COLO668 (cell line): ENCODE results near the gene SLBP.

Source experiments
- DNase-seq: peaks from one replicate; lab custom pipeline; 2025; ENCODE audit not compliant: unreplicated experiment; lab: John Stamatoyannopoulos, UW

Gene SLBP

DNA sequence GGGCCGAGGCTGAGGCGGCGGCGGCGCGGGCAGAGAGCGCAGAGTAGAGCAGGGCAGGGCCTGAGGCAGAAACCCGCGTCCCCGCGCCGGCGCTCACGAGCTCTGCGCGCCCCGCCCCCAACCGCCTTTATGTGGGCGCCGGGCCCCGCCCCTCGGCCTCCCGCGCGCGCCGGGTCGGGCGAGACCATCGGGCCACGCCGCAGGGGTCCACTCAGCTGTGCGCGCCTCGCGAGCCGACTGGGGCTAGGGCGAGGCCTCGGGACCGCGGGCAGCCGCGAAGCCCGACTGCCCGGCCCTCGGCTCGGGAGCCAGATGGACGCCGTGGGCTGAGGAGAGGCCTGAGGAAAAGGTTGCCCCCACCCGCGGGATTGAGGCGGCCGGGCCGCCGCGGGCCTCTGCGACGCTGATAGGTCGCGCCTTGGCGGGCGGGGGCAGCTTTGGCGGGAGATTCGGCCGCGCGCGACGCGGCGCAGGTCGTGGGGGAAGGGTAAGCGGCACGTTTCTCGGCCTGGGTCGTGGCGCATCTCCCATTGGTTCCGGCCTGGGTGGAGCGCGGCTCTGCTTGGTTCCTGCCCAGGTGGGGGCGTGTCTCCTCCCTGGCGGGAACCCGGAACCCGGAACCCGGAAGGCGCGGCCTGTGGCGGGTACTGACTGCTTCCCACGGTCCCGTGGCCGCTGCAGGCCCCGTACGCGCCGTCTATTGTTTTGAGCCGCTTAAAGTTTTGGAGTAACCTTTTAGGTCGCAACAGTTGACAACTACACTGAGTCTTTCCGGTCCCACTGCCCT, at the start of gene SLBP:
Gene SLBP, minus strand, starts transcription at position 104 of the 787 bp plus-strand sequence. CDS start 131 bp downstream, outside the sequence.
- DNase-seq: peak; percentile 98

DNA sequence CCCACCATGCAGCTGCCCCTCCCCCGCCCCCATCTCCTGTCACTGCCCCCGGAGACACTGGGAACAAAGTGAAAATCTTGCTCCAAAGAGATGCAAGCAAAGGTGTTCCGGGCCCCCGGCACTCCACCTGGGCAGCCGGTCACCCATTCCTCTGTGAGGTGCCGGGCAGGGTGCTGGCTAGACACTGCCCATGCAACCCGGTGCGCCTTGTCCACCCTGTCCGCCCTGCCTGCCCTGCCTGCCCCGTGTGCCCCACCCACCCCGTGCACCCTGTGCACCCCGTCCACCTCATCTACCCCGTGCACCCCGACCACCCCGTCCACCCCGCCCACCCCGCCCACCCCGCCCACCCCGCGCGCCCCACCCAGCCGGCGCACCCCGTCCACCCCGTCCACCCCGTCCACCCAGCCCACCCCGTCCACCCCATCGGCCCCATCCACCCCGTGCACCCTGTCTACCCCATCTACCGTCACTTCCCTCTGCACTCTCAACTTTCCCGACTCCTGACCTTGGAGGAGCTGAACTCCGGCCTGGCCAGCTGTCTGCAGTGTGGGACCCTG, 49.1 kb upstream of the SLBP start:
- DNase-seq: no peak

DNA sequence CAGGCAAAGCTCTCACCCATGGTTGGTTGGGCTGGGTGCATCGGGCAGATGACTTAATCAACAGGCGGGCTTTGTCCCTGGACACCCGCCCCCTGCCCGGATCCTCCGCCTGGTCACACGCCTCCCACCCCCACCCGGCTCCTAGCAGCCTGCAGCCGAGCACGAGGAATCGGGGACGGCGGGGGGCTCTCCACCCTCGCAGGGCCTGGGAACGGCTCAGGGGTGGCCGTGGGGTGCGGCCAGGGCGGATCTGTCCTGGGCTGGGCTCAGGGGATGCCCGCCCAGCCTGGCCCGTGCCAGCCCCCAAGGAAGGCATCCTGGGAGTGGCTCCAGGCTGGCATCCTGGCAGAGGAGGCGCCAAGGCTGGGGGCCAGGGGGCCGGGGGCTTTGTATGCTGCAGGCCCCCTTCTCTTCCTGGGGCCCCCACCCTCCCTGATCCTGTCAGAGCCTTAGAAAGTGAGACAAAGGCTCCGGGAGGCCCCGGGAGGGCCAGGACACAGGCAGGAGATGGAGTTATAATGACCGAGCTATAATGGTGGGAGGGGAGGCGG, 48.5 kb upstream of the SLBP start:
- DNase-seq: no peak

DNA sequence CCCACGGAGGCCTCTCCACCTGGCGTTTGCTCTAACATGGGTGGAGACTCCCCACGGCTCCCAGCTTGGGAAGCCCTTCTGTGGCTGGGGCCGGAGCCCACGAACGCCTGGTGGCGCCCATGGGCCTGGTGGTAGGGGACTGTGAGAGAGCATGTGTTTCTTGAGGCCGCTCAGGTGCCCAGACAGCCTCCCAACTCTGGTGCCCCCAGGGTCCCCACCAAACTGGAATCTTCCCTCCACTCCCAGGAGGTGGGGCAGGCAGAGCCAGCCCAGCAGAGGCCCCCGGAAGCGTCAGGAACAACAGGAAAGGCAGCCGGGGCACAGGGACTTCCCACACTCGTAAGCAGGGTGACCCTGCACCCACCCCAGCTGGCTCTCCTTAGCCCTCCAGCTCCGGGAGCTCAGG, 47.7 kb upstream of the SLBP start:
- no peak for DNase-seq

DNA sequence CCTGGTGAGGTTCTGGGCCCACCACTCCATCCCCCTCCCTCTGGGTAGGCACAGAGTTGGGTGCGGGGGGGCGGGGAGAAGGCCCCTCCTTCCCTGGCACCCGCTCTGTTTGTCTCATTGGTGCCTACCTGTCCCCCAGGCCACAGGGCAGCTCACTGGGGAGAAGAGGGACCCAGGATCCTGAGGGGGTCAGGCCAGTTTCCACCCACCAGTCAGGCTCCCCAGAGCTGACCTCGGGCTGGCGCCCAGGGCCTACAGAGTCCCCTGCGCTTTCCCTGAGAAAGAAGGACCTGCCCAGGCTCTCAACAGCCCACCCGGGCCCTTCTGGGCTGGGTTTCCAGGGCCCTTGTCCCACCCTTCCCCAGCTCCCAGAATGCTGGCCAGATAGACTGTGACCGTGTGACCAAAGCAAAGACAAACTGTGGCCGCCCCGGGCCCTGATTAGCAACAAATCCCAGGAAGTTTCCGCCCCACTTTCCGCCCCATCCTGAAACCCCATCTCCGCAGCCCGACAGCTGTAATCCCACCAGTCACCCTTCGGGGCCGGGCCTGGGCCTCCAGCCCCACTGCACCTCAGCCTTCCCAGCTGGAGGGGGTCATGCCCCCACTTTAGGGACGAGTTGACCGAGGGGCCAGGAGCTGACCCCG, 47.2 kb upstream of the SLBP start:
- no peak for DNase-seq

DNA sequence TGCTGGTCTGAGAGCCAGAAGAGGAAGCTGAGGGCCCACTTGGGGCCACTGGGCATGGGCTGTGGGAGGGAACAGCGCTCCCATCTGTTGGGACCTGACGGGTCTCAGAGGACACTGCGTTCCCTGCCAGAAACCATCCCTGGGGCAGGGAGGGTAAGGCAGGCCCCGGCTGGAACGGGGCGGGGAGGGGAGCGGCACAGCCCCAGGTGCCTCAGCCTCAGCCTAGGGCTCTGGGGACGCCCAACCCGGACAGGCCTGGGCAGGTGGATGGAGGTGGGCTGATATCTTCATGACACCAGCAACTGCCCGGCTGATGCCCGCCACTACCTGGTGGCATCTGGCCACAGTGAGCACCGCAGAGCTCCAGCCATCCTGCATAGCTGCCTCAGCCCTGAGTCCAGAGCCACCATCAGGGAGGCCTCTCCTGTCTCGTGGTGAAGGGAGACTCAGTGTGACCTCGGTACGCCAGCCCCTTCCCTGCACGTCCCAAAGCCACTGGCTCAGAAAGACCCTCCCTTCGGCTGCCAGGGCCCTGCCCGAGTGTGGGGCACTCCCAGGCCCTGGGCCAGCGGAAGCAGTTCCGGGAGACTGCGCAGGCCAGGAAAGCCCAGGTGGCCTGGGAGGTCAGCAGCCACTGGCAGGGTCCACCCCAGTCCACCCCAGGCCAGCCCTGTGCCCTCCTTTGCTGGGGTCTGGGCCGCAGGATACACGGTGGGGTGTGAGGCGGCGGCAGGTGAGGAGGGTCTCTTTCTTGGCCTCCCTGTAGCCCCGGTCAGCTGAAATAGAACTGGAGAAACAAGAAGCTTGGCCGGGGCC, 46.4 kb upstream of the SLBP start:
- DNase-seq: no peak

DNA sequence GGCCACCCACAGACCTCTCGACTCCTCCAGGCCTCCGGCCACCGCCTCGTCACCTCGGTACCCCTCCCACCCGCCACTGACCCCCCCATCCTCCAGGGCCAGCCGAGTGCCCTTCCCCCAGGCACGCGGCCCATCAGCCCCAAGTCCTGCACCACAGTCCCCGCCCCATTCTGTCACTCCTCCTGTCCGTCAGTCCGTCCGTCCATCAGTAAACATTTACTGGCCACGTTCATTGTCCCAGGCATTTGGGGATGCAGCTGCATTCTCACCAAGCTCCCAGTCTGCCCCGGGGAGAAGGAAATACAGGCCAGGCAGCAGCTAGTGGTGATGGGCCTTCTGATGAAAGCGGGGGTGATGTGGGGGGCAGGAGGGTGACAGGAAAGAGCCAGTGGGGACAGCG, 45.7 kb upstream of the SLBP start:
- no peak for DNase-seq

DNA sequence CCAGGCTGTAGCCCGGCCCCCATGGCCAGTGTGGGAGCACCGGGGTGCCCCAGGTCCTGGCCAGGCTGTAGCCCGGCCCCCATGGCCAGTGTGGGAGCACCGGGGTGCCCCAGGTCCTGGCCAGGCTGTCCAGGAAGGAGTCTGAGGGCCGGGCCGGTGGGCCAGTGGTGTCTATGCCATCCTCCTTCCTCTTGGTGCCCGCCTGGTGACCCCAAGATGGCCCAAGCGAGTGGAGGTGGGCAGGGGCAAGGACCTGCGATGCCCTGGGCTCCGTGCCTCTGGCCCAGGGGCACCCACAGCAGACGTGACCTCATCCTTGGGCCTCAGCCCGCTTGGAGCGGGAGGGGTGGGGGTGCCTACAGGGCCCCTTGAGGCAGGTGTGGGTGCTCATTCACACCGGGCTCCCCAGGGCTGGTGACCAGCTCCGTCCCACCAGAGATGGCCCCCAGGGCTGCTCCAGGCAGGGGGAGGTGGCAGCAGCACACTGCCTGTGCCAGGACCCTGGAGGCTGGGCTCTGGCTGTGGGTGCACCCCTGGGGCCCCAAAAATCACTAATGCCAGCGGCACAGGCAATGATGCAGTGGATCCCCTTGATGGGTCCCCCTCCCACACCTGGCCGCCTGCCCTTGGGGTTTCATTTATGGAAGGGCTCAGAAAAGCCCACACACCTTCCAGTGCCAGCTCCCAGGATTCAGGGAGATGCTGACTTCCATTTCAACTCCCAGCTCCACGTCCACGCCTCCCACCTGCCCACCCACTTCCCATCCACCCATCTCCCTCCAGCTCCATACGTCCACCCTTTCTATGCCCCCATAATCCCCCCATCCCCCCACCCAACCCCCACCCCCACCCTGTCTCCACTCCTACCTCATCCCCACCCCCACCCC, 45.0 kb upstream of the SLBP start:
- DNase-seq: no peak

DNA sequence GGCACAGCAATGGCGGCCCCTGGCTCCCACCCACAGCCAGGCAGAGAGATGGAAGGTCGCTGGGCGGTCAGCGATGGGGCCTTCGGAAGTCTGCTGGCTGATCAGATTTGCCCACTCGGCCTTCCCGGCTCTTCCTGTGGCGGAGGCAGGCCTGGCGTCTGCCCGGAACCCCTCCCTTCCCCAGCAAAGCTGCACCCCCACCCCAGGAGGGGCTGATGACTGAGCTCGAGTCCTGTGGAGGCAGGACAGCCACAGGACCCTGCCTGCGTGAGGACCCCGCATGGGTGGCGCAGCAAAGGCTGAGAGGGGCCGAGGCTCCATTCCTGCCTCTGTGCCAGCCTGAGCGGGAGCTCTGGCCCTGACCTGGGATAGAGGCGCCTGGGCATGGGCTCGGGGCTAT, 44.0 kb upstream of the SLBP start:
- no peak for DNase-seq

DNA sequence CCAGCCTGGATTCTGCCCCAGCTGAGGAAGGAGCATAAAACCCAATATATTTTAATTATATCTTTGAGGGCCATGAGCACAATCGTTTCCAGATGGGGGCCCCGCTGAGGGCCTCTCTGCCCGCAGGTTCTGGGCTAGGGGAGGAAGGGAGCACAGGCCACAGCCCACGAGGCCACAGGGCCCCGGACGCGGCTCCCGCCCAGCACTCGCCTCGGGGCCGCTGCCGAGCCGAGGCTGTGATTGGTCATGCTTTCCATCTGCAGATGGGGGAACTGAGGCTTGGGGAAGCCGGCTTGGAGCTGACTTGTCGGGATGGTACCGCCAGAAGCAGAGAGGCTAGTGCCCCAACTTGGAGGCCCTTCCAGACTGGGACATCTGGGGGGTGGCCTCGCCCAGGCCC, 43.2 kb upstream of the SLBP start:
- no peak for DNase-seq

DNA sequence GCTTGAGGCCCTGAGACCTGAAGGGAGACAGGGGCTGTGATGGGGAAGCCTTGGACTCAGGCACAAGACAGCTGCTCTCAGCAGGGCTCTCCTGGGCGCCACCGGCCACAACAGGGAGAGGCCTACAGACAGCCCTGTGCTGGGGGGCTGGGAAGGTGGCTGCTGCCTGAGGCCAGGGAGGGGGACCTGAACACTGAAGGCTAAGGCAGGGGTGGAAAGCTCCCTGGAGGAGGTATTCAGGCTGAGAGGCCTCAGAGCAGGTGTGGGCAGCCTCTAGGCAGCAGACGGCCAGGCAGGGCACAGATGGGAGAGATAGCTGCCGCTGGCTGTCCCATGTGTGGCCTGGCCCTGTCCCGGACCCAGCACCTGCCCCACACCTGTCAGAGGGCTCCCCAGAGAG, 42.2 kb upstream of the SLBP start:
- DNase-seq: peak; percentile 45

DNA sequence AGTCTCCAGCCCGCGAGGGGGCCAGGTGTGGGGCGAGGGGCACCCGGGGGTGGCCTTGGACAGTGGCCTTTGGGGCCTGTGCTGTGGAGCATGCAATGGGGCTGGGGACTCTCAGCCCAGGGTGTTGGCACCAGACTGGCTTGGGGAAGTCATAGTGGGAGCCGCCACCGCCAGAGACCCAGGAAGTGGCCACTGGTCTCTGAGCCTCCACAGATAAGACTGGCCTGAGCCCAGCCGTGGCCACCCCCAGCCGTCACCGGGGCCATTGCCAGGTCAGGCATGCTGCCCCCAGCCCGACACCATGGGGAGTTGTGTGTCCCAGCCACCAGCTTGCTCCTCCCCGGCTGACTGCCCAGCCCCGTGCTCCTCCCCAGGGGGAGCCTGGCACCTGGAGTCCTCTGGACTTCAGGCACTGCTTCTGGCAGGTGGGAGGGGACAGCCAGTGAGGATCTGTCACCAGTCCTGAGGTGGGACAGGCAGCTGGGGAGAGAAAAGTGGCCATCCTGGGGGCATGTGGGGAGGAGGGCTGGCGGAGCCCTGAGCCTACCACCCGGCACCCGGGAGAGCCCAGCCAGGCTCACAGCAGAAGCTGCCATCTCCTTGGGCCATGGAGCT, 41.7 kb upstream of the SLBP start:
- peak; percentile 13 for DNase-seq

DNA sequence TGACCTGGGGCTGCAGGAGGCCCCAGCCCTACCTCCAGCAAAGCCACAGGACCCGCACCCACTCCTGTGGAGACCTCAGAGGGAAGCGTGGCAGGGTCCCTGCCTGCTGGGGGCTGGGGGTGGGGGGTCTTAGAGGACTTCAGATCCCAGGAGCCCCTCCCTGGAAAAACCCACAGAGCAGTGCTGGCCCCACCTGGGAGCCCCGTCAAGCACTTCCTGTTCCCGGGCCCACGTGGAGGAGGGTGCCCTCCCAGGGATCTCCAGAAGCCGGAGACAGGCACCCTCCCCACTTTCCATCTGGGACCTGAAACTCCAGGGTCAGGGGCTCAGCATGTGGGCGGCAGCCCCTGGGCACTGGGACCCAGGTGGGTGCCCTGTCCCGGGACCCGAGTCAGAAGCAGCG, 41.2 kb upstream of the SLBP start:
- DNase-seq: no peak

DNA sequence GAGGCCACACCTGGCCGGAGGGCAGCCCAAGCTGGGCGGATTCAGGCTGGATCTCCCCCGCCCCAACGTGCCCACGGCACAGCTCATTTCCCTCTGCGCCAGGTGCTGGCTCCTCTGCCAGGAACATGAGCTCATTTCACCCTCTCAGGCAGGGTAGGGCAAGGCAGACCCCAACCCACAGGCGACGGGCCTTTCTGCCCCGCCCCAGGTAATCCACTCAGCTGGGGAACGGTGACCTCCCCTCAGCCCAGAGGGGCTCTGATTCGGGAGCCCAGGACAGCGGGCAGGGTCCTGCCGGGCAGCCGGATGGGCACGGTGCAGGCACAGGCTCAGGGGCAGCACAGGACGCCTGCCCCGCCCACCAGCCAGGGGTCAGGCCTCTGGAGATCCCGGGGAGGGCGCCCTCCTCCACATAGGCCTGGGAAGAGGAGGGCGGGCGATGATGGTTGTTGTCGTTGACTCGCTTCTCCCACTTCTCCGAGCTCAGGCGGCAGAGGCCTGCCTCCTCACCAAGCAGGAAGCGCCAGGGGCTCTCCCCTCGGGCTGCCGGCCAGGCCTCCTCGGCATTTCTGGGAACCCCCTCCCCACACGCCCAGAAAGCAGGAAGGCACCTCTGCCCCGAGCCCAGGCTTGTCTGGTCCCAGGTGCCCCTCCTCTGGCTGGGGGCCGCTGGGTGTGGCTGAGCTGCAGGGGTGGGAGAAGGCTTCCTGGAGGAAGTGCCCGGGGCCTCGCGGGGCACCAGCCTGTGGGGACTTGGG, 40.3 kb upstream of the SLBP start:
- peak; percentile 57 for DNase-seq

DNA sequence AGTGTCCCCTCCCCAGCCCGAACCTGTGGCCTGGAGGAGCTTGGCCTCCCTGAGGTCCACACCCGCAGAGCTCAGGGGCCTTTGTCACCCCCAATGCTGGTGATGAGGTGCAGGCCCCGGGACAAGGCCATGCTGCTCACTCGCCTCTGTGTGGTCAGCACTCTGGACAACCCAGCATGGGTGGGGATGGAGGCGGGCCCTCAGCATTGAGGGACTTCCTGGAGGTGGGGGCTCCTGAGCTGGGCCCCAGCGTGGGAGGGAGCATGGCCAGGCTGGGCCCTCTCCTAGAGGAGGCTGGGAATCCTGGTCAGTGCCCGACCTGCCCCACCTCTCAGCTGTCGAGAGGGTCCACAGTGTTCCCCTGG, 39.8 kb upstream of the SLBP start:
- DNase-seq: no peak

DNA sequence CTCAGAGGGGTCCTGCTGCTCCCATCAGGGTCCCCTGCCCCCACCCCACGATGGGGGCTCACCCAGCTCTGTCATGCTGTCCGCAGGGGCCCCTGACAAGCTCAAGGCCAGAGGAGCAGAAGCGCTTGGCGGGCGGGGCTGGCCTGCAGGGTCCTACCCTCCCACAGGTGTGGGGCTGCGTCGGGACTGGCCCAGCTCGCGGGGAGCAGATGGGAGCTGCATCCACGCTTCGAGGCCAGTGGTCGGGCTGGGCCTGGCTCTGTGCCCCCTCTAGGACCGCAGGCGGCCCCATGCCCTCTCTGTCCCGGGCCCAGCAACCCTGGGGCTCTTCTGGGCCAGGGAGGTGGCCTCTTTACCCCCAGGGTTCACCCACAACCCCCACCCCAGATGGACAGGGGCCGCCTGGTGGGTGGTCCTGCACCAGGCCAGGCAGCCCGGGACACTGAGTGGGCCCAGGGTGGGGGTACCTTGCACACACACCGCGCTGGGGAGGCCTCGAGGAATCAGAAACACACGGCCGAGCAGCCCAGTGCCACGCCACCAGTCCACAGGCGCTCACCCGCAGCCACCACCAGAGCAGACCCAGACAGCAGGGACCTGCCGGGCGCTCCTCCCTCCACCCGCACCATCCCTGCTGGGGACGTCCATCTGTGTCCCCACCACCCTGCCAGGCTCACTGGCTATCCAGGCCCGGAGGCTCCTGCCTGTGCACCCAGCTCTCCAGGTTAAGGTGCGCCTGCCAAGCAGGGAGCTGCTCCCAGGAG, 39.2 kb upstream of the SLBP start:
- no peak for DNase-seq

DNA sequence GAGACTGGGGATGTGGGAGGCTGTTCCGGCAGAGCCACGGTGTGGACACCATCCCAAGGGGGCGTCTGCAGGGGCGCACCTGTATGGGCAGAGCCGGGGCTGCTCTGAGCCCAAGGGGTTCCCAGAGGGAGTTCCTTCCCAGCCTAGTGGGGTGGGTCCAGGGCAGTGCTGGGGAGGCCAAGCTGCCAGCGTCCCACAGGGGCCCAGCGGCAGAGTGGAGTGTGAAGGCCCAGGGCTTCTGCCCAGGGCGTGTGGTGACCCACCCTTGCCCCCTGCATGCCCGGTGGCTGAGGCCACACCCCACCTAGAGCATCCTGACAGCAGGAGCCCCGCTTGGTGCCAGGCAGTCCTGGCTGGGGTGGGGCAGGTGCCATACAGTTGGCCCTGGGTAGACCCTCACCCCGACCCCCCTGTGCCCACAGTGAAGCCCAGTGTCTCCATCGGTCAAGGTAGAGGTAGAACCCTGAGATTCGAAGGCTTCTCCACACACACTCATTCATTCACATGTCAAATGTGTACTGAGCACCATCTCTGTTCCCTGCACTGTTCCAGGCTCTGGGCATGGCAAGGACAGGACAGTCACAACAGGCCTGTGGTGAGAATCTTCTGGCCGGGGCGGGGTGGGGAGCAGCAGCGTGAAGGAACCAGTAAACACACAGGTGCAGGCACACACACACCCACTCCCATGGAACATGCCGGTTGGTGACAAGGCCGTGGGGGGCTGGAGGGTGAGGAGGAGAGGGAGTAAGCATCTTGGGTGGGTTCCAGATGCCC, 38.4 kb upstream of the SLBP start:
- DNase-seq: no peak

DNA sequence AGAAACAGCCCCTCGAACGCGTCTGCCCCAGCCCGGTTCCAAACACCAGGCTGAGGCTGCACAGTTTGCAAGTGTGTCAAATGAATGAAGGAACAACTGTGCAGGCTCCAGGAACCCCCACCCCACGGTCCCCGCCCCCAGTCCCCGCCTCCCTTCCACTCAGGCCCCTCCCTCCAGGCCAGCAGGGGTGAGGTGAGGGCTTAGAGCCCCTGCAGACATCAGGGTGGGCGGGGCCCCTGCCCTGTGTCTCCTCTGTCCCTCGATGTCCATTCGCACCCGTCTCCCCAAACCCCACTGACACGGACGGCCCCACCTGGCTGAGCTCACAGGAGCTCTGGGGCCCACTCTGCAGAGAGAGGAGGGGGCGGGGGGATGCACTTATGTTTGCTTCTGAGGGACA, 37.7 kb upstream of the SLBP start:
- no peak for DNase-seq
